A673 (cell line): ENCODE results near the gene FUZ. TPM values are rescaled to one million over a fixed set of nuclear protein-coding genes. Genes with fewer than 3 reads are reported as not detected.
A peak's percentile ranks its signal among the peaks of the same experiment; 100 is the strongest.

ENCODE experiments used
- BruUV-seq: library from RNA; stranded (reverse); fragments of 400-500 nt; replicated peaks from 2 replicates; lab custom pipeline; 2021; lab: Mats Ljungman, UMichigan
- CTCF ChIA-PET: fragments of 300-600 bp; sonication (Branson Sonifier 250); formaldehyde crosslinking; loops from one replicate; lab custom pipeline; 2022; ENCODE audit warnings: antibody characterized with exemption; lab: Charles Lee
- POLR2A ChIA-PET: fragments of 300-600 bp; sonication (Branson Sonifier 250); formaldehyde crosslinking; loops from one replicate; lab custom pipeline; 2022; ENCODE audit warnings: antibody characterized with exemption; ENCODE audit not compliant: low non-redundant PET; lab: Charles Lee
- DNase-seq: peaks from one replicate; pipeline ENCODE4 v3.0.0-alpha.2; 2015; ENCODE audit warnings: low spot score
- H3K27ac ChIP-seq: fragments of 200-600 bp; sonication (generic); 2 replicates; pipeline ENCODE4 v1.5.1; 2016; ENCODE audit warnings: mixed run types, low read depth, mild to moderate bottlenecking, mixed read lengths, antibody characterized with exemption, low read length; ENCODE audit not compliant: poor library complexity, severe bottlenecking
- H3K27me3 ChIP-seq: fragments of 200-600 bp; sonication (generic); replicated peaks from 2 replicates; pipeline ENCODE4 v1.6.1; 2017; ENCODE audit warnings: mixed run types, low read depth, mild to moderate bottlenecking, mixed read lengths, antibody characterized with exemption, low read length; ENCODE audit not compliant: insufficient read depth, poor library complexity
- H3K36me3 ChIP-seq: fragments of 200-600 bp; sonication (generic); 2 replicates; pipeline ENCODE4 v1.6.1; 2016; ENCODE audit warnings: mixed run types, mild to moderate bottlenecking, mixed read lengths, antibody characterized with exemption, low read length; ENCODE audit not compliant: insufficient read depth, poor library complexity, severe bottlenecking
- H3K4me1 ChIP-seq: fragments of 200-600 bp; sonication (generic); 2 replicates; pipeline ENCODE4 v1.6.1; 2017; ENCODE audit warnings: mixed run types, mild to moderate bottlenecking, mixed read lengths, antibody characterized with exemption, low read length; ENCODE audit not compliant: insufficient read depth, poor library complexity, severe bottlenecking
- H3K4me3 ChIP-seq: fragments of 200-600 bp; sonication (generic); 2 replicates; pipeline ENCODE4 v1.5.1; 2016; ENCODE audit warnings: low read depth, mixed run types, mild to moderate bottlenecking, mixed read lengths, low read length; ENCODE audit not compliant: poor library complexity, severe bottlenecking
- H3K9me3 ChIP-seq: fragments of 200-600 bp; sonication (generic); 2 replicates; pipeline ENCODE4 v1.6.1; 2016; ENCODE audit warnings: mixed run types, low read depth, mild to moderate bottlenecking, mixed read lengths, antibody characterized with exemption, low read length; ENCODE audit not compliant: poor library complexity, severe bottlenecking
- CTCF ChIP-seq: fragments of 300-800, 200-600 bp; sonication (generic); conservative IDR thresholded peaks from 2 replicates; pipeline ENCODE4 v1.5.1; 2017; ENCODE audit warnings: low read depth, mild to moderate bottlenecking, antibody characterized with exemption, low read length, moderate library complexity, mixed read lengths
- EZH2 ChIP-seq: fragments of 200-600 bp; sonication (generic); IDR thresholded peaks from 2 replicates; pipeline ENCODE4 v1.6.1; 2017; ENCODE audit warnings: borderline replicate concordance, low read depth, mild to moderate bottlenecking, mixed read lengths, antibody characterized with exemption, low read length; ENCODE audit not compliant: poor library complexity, severe bottlenecking
- intact Hi-C: fragments of 100-400 bp; cut with micrococcal nuclease; formaldehyde crosslinking; loops from one replicate; pipeline ENCODE4 v1.10.0; 2022; ENCODE audit not compliant: unreplicated experiment
- total RNA-seq: library from RNA; stranded (reverse); gene quantifications from 2 replicates; pipeline ENCODE4 v1.2.3, GENCODE V29; 2021

The FUZ gene
- total RNA-seq, 1 experiment from 2014 or later: 53.0 TPM

DNA sequence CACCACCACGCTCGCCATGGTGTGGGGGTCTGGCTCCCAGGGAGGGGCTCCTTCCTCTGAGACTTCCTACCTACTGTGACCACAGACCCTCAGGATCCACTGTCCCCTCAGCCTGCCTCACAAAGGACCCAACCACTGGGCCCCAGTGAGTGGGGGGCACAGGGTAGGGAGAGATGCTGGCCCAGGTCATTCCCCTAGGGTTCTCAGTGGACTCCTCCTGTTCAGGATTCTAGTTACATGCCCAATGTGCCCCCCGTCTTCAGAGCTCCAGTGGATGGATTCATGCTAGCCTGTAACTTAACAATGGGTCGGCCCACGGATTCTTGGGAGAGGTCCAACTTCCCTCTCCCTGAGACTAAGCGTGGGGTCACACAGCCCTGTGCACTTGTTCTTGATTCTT, 49.9 kb downstream of the FUZ start, which contains the start of gene TSKS:
Gene TSKS (minus strand): TSS at position 77 of the 400 bp plus-strand sequence. CDS start 59 bp downstream, at position 18.
- H3K27me3 ChIP-seq: no peaks in the 10 kb centered on the region
- ChIA-PET POLR2A (no interaction called here), CTCF (no interaction called here)

GRCh38 chr19:49761625-49762311, 51.3 kb downstream of the FUZ start:
- no peaks in the 10 kb centered on the region for H3K9me3 ChIP-seq
- H3K36me3 ChIP-seq: no peaks in the 10 kb centered on the region
- ChIA-PET CTCF (interaction anchor here (0.5 kb wide), 1 partner anchor 224 kb away, joined by 3 read pairs; no protein-coding TSS in a partner anchor), POLR2A (interaction anchor here (0.6 kb wide), 1 partner anchor 168 kb away, joined by 7 read pairs; the partner anchor contains the start of gene NUP62)
- peaks cover 8% of the 10 kb centered on the region for H3K4me1 ChIP-seq
- no peaks in the 10 kb centered on the region for H3K27me3 ChIP-seq
- no peak overlapping the region for H3K4me3 ChIP-seq
- H3K27ac ChIP-seq: no peak overlapping the region
- no TSS peak for BruUV-seq
- TF ChIP-seq CTCF: no peak
- no peak for TF ChIP-seq EZH2
- intact Hi-C loops: loop anchor here (10.0 kb wide), 1 partner anchor 163 kb away; the partner anchor contains the start of genes ATF5 and NUP62
- DNase-seq: no peak

More for the DNA sequence above, 49.9 kb downstream of the FUZ start, which contains the start of gene TSKS:
- no peak within 1 kb of the TSS for H3K4me3 ChIP-seq
- DNase-seq: no peak
- H3K9me3 ChIP-seq: no peaks in the 10 kb centered on the region
- peak within 1 kb of the TSS; percentile 23 for H3K27ac ChIP-seq
- BruUV-seq: no TSS peak
- no peaks in the 10 kb centered on the region for H3K36me3 ChIP-seq
- peaks cover 15% of the 10 kb centered on the region for H3K4me1 ChIP-seq
- intact Hi-C loops: loop anchor here (10.0 kb wide), 1 partner anchor 162 kb away; the partner anchor contains the start of genes ATF5 and NUP62
- no peak for TF ChIP-seq CTCF
- no peak for TF ChIP-seq EZH2

- Histone ChIP-seq H3K9me3 (no peaks in the 10 kb centered on the region), H3K27ac (no peak overlapping the region), H3K36me3 (no peaks in the 10 kb centered on the region), H3K4me1 (peaks cover 8% of the 10 kb centered on the region), H3K27me3 (no peaks in the 10 kb centered on the region), H3K4me3 (no peak overlapping the region)
- POLR2A ChIA-PET: interaction anchor here (0.6 kb wide), 1 partner anchor 168 kb away, joined by 7 read pairs; the partner anchor contains the start of gene NUP62
- CTCF ChIA-PET: interaction anchor here (0.5 to 0.9 kb wide), 2 partner anchors 15 to 223 kb away, joined by 3 read pairs; no protein-coding TSS in a partner anchor
- TF ChIP-seq CTCF (no peak), EZH2 (no peak)
- intact Hi-C loops: loop anchor here (10.0 kb wide), 1 partner anchor 164 kb away; the partner anchor contains the start of genes ATF5 and NUP62
- DNase-seq: no peak
- BruUV-seq: no TSS peak
Measured at GRCh38 chr19:49761249-49761624, 51.9 kb downstream of the FUZ start.
